Dermis blood vessel endothelial cell (primary cell): ENCODE measurements around the gene GRAMD1B. TPM values are rescaled to one million over a fixed set of nuclear protein-coding genes. Genes with fewer than 3 reads are reported as not detected.
"Not testable (repeated sequence)": the region's sequence is repeated elsewhere in the genome, so short reads cannot be mapped to it uniquely, and the experiment has no call there.

ENCODE experiments used
- DNase-seq: peaks from one replicate; pipeline ENCODE4 v3.0.0; 2010
- total RNA-seq: library from RNA; depleted of rRNA; stranded (reverse); fragments of >200 nt; gene quantifications from 2 replicates; pipeline ENCODE4 v1.2.3, GENCODE V29; 2014

The GRAMD1B gene
- total RNA-seq, 1 donor from 2014 or later, result 3.7 TPM

DNA sequence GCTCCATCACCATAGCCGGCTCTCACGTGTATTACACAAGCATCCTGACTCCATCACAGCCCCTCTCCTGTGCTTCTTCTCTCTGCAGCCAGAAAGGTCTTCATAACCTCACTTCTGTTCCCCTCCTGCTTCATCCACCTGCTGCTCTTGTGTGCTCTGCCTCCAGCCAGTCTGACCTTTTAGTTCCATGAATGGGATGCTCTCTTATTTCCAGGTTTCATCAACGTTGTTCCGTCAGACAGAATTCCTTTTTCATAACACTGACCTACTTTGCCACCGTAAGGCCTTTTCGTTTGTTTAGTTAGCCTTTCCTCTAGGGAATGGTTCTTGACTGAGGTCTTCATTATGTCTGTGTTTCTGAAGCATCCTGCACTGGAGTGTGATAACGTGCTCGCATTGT lies 18.8 kb downstream of the GRAMD1B start:
- DNase-seq, result no peak

DNA sequence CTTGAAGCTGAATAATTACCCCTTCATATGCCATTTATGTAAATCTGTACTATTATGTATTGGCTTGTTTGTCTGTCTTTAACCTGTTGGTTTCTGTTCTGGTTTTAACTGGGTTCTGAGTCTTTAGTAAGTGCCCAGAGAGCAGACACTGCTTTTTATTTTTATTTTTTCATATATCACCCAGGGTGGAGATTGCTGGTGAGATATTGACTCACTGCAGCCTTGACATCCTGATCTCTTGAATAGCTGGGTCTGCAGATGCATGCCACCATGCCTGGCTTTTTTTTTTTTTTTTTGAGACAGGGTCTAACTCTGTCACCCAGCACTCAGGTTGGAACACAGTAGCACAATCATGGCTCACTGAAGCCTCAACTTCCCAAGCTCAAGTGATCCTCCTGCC lies 19.4 kb downstream of the GRAMD1B start:
- DNase-seq, result no peak

DNA sequence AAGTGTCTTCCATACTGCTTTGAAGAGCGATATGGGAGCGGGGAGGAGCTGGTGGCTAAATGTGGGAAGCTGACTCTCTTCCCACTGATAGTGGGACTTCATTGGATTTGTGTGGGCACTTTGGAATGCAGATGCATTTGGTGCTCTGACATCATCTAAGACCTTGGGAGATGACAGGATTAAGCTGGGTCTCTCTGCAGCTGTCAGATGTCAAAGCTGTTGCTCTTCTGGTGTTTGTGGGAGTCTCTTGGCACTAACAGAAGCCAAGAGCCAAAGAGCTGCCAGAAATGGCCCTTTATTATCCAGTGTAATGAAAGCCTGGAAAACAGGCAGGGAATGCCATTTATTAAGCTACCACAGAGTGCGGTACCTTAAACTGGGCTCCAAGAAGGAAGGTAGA lies 20.6 kb downstream of the GRAMD1B start:
- no peak for DNase-seq

DNA sequence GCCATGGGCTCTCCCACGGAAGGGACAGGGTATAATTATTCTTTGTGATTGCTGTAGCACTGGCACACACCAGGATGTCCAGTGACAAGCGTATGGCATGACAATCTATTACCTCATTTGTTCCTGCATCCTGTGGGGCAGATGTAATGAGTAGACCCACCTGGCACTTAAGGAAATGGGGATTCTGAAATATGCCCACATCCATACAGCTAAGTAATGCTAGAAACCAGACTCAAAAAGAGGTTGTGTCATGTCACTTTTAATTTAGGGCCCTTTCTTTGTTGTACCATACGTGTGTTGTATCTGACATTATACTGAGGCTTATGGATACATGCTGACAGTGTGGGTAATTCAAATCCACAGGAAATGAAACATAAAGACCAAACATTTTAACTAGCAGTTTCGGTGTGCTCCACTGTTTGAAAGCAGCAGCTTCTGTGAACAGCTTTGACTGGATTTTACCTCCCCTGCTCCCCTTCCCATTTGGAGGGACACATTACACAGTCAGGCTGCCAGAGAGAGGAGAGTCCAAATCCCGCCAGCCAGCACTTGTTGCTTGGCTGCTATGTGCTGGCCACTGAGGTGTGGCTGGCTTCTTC lies 21.2 kb downstream of the GRAMD1B start:
- no peak for DNase-seq

DNA sequence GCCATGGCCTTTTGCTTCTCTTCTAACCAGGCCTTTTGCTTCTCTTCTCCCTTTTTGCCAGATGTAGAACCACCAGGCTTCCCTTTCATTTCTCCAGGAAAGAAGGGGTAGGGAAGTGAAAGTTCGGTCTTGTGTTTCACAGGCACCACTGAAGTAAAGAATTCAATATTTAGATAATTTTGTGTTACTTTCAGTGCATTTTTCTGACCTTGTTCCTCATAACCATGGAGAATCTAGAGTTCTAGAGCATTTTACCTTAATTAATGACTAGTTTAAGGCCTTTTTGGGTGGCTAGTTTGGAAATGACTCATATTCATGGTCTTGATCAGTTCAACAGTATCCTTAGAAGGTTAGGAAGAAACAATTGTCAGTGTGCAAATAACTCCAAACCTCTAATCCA lies 22.7 kb downstream of the GRAMD1B start:
- no peak for DNase-seq

DNA sequence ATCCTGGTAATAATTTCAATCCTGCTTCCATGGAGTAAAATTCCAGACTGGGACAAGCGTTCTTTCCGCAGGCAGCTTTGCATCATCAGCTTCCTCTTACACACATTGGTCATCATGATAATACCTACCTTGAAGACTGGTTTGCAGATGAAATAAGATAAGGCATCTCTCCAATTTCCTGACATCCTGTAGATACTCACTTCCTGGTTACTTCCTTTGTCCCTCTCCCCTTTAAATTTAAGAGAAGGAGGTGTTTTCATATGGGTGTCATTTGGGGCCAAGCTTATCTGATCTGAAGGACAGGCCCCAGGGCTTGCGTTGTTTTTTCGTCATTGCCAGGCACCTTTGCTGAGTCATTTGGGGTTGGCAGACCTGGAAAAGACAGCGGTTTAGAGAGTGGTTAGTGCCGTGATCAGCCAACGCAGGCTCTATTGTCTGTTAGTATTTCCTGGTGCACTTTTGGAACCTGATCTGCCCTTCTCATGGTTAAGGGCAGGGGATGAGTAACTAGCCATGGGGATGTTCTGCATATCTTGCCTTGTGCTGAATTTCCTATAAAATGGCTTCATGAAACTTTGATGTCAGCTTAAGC lies 24.1 kb downstream of the GRAMD1B start:
- peak; percentile 47 for DNase-seq

DNA sequence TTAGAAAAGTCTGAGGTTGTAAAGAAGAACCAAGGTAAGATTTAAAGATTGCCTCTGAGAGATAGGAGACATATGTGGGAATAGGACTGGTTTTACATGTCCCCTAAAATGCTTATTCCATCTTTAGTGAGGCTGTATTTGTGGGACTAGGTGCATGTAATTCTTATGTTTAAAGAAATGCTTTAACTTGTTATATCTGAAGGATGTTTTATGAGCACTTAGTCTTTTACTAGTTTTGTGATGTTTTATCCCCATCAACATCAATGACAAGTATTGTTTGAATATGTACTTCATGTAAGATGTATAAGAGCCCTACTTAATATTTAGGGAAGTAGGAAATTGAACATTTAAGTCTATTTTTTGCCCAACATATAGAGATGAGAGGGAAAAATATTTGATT lies 24.7 kb downstream of the GRAMD1B start:
- DNase-seq, result no peak

DNA sequence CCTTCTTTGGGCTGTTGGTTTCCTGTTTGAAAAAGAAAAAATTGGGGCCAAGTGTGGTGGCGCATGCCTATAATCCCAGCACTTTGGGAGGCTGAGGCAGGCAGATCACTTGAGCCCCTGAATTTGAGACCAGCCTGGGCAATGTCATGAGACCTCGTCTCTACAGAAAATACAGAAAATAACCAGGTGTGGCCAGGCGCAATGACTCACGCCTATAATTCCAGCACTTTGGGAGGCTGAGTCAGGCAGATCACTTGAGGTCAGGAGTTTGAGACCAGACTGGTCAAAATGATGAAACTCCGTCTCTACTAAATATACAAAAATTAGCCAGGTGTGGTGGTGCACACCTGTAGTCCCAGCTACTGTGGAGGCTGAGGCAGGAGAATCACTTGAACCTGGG lies 26.4 kb downstream of the GRAMD1B start:
- not testable (repeated sequence) for DNase-seq

DNA sequence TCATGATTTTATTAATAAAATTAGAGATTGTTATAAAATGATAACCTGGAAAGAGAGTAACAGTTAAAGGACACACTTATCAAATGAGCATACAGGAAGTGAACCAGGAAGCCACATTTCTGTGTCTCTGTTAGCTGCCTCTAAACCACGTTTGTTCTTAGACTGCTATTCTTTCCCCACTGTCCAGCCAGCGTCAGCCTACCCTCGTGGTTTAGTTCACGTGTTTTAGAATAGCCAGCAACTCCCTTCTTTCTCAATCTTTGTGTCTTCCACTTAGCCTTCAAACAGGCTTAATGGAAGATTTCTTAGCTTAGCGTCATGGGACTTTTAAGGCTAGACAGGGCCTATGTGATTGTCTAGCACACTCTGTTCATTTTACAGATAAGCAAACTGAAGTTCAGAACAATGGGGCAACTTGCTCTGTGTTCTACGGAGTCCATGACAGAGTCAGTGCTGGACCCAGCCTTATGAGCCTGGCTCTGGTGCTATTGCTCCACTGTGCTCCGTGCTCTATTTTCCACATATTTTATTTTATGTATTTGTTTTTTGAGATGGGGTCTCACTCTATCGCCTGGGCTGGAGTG lies 27.2 kb downstream of the GRAMD1B start:
- DNase-seq, result peak; percentile 32

DNA sequence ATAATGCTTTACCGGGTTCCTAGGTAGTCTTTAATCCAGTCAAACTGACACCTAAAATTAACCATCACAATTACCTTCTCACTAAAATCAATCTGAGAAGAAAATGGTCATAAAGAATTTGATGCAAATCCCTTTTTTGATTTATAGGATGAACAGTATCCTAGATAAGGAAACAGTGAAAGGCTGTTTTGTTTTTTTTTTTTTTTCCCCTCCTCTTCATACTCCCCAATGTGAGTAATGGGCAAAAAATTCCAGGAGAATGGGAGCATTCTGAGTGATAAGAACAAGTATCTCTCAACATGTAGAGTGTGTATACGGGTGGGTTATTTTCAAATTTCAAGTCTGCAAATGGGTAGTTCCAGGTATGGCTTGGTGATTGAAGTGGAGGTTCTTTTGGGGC lies 28.4 kb downstream of the GRAMD1B start:
- no peak for DNase-seq

DNA sequence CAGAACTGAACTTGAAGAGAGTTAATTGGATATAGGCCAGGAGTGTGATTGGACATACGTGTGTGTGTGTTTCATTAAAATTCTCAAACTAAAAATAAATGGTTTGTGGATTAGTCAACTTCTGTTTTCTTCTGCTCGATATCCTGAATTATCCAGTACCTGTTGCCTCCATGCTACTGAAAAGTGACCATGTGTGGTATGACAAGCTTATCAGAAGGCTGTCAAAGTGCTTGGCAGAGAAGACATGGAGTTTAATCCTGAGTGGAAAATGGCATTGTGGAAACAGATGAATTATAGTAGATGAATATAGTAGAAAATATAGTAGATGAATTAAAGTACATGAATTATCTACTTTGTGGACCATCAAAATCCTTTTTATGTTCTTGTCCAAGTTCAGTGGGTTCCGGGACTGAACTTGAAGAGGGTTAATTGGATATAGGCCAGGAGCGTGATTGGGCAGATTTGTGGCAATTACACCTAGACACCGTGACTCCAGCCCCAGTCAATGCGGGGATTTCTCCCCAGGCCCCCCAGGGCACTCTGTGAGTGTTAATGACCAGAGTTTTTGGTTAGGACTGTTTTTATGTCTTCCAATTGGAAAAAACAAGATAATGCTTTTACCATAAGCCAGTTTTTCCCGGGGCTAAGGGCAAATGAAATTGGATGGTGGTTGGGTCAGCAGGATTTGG lies 30.1 kb downstream of the GRAMD1B start:
- DNase-seq, result no peak

DNA sequence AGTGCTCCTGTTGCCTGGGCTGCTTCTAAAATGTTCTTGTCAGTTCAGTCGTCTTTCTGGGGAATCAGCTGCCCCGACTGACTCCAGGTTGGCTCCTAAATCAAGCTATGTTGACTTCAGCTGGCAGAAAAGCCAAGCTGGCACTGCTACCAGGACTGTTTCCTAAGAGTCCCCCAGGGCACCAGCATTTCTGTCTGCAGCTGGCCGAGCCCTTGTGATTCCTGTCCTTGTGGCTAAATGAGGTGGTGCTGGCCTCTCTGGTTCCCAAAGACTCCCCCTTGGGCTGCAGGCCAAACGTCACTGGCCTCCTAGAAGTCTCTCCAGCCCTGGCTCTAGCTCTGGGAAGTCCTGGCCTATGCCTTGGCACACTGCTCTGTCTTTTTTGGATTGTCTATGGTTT lies 31.1 kb downstream of the GRAMD1B start:
- no peak for DNase-seq

DNA sequence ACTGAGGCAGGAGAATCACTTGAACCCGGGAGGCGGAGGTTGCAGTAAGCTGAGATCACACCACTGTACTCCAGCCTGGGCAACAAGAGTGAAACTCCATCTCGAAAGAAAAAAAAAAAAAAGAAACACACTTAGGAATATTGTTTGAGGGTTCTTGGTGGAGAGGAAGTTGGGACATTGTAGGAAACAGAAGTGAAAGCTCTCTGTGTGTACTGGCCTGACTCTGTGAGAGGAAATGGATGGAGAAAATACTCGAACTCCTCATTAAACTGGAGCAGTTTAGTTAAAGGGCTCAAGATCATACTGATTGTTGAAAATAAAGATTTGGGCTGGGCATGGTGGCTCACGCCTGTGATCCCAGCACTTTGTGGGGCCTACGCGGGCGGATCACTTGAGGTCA lies 35.6 kb downstream of the GRAMD1B start:
- DNase-seq, result not testable (repeated sequence)

DNA sequence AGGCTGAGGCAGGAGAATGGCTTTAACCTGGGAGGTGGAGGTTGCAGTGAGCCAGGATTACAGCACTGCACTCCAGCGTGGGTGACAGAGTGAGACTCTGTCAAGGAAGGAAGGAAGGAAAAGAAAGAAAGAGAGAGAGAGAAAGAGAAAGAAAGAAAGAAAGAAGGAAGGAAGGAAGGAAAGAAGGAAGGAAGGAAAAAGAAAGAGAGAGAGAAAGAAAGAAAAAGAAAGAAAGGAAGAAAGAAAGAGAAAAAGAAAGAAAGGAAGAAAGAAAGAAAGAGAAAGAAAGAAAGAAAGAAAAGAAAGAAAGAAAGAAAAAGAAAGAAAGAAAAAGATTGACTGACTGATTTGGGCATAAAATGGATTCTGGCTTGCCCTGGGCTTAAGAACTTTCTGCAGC lies 36.1 kb downstream of the GRAMD1B start:
- DNase-seq, result not testable (repeated sequence)

DNA sequence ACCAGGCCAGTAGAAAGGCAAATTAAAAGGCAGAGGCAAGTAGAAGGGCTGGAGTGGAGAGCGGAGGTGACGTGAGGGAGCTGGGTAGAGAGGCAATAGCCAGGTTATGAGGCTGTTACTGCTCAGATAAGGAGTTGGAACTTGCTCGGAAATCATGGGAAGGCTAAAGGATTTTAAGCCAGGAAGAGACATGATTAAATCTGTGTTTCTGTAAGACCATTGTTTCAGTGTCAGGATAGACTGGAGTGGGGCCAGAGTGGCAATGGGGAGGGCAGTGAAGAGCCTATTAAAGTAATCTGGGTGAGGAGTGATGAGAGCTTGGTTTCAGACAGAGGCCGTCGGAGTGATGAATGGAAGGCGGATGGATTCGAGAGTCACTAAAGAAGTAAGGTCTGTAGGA lies 39.0 kb downstream of the GRAMD1B start:
- DNase-seq, result peak; percentile 50

DNA sequence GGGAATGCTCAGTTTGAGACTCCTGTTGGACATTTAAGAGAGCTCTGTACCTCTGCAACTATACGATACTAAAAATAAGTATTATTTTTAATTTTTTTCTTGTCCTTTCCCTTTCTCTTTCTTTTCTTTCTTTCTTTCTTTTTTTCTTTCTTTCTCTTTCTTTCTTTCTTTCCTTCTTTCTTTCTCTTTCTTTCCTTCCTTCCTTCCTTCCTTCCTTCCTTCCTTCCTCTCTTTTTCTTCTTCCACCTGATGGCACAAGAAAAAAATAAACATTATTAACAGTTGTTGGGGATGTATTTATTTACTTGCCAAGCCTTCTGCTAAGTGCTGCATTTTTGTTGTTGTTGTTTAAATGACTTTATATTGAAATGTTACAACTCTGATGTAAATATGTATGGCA lies 39.5 kb downstream of the GRAMD1B start:
- DNase-seq, result no peak

DNA sequence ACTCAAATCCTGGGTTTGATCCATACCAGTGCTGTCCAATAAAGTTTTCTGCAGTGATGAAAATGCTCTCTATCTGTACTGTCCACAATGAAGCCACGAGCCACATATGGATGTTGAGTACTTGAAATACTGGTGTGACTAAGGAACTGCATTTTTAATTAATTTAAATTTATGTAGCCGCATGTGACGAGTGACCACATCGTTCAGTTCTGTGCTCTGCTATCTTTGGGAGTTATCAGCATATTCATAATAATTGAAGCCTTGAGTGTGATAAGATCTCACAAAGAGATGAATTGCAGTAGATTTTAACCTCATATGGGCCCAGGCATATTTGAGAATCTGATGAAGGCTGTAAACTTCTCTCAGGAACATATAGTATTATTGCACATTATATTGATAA lies 40.8 kb downstream of the GRAMD1B start:
- DNase-seq, result no peak

DNA sequence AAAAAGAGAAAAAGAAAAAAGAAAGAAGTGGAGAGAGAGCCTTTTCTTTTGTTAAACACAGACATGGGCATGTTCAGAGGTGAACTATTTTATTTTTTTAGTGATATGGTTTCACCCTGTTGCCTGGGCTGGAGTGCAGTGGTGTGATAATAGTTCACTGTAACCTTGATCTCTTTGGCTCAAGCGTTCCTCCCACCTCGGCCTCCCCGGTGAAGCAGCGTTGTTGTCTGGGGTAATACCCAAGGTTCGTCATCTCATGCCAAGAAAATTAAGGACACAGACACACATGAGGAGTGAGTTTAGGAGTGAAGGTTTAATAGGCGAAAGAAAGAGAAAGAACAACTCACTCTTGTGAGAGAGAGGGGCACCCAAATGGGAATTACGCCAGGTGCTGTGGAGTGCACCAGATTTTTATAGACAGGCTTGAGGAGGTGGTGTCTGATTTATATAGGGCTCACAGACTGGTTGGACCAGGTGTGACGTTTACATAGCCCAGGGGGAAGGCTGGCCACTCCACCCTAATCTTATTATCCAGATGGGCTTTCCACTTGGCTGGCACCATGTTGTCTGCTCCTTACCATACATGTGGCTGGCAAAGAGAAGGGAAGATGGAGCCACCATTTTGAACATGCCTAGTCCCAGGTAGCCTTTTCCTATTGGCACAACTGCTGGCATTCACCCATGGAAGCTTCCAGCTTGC lies 42.3 kb downstream of the GRAMD1B start:
- DNase-seq, result no peak

DNA sequence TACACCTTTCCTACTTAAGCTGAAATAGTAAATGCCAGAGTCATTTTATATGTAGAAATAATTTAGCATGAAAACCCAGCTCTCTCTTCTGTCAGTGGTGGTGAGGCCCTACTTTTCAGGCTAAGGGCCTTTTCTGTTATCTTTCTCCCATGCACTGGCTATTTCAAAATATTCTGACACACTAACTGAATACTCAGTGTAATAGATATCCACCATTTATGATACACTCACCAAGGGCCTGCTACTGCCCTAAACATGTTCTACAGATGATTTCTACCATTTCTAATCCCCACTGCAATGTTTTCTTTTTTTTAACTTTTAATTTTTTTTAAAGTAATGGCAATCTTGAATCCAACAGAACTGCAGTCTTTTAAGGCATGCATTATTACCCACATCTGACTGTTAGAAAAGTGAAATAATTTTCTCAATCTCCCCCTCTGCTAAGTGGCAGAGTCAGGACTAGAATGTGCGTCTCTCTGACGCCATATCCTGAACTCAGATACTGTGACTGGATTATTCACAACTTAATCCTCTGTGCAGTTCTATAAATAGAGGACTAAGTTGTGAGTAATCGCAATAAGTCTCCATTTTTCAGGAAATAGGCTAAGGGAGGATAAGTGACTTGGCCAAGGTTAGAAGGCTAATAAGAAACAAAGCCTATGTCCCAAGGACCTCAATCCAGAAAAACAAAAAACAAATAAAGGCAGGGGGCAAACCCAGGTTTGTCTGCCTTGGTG lies 44.0 kb downstream of the GRAMD1B start:
- peak; percentile 92 for DNase-seq

DNA sequence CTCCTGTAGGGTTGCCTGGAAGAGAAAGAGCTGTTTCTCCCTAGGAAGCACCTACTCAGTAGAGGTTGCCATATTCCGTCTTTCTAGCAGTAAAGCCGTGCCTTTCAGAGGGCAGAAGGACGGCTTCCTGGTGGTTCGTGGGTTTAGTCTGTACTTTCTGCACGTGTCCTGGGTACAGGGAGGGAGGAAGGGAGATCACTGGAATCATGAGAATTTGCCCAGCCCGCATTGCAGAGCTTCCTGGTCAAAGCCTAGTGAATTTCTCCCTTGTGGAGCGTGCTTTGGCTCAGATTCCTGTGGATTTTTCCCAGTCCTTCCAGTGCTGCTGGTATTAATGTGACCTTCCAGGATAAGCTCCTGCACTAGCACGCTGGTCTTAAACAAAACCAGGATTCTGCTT lies 44.9 kb downstream of the GRAMD1B start:
- peak; percentile 57 for DNase-seq

DNA sequence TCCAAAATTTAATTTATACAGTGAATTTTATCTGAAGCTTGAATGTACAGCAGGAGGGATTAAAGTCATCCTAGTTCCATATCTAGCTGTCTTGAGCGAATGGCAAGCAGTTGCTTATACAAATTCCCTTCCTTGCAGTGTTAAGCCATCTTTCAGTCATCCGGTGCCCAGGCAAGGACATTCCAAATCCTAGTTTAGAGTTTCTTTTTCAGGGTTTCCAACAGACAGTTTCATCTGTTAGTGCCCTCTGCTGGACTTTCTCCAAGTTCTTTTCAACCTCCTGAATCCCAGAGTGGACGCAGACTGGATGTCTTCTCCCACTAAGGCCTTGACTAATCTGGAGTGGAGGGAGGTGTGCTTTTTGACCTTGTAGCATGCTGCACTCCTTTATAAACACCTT lies 45.4 kb downstream of the GRAMD1B start:
- DNase-seq, result peak; percentile 73

DNA sequence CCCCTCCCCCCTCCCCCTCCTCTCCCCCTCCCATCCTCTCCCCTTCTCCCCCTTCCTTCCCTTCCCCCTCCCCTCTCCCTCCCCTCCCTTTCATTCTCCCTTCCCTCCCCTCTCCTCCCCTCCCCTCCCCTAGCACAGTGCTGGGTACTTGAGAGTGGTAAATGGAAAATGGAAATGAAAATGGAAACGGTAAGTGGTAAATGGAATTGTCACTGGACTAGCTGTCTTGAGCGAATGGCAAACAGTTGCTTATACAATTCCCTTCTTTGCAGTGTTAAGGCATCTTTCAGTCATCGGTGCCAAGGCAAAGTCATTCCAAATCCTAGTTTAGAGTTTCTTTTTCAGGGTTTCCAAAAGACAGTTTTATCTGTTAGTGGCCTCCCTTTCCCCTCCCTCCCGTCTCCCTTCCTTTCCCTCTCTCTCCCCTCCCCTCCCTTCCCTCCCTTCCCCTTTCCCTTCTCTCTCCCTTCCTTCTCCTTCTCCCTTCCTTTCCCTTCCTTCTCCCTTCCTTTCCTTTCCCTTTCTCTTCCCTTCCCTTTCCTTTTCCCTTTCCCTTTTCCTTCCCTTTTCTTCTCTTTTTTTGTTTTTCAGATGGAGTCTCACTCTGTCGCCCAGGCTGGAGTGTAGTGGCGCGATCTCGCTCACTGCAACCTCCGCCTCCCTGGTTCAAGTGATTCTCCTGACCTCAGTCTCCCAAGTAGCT lies 47.3 kb downstream of the GRAMD1B start:
- no peak for DNase-seq
